Progenitor cell of endocrine pancreas (in vitro differentiated cells): ENCODE results near the gene ZNF407. TPM values are rescaled to one million over a fixed set of nuclear protein-coding genes. Genes with fewer than 3 reads are reported as not detected.

Experiments
- DNase-seq: peaks from one replicate; pipeline ENCODE4 v3.0.0; 2021; ENCODE audit warnings: low spot score; ENCODE audit not compliant: unreplicated experiment
- H3K27ac Mint-ChIP-seq: 2 replicates; pipeline ENCODE4 v1.8.0; 2021; ENCODE audit warnings: mild to moderate bottlenecking, moderate library complexity, mixed read lengths
- H3K27me3 Mint-ChIP-seq: 2 replicates; pipeline ENCODE4 v1.8.0; 2021; ENCODE audit warnings: mixed read lengths
- H3K36me3 Mint-ChIP-seq: 2 replicates; pipeline ENCODE4 v1.8.0; 2022; ENCODE audit warnings: mixed read lengths; ENCODE audit not compliant: insufficient read depth
- H3K4me1 Mint-ChIP-seq: 2 replicates; pipeline ENCODE4 v1.8.0; 2021; ENCODE audit warnings: low read depth, mixed read lengths
- H3K4me3 Mint-ChIP-seq: 2 replicates; pipeline ENCODE4 v1.8.0; 2021; ENCODE audit warnings: low read depth, mild to moderate bottlenecking, moderate library complexity, mixed read lengths
- H3K9me3 Mint-ChIP-seq: 2 replicates; pipeline ENCODE4 v1.8.0; 2021; ENCODE audit warnings: low read depth, mixed read lengths
- total RNA-seq: library from RNA; stranded (reverse); gene quantifications from 2 replicates; pipeline ENCODE4 v1.2.1, GENCODE V29; 2021
- TF ChIP-seq, protein P1 (sequence below): fragments of 200-600 bp; sonication (generic); IDR thresholded peaks from one replicate; pipeline ENCODE4 v1.5.0; 2021; ENCODE audit warnings: antibody characterized with exemption, mild to moderate bottlenecking; ENCODE audit not compliant: unreplicated experiment

The ZNF407 gene
- total RNA-seq, 1 donor from 2014 or later, result 18.1 TPM

- DNase-seq, result no peak
- Mint-ChIP-seq H3K36me3 (peaks cover 5% of the 10 kb centered on the region), H3K9me3 (no peaks in the 10 kb centered on the region), H3K27me3 (no peaks in the 10 kb centered on the region), H3K27ac (no peak overlapping the region), H3K4me3 (no peak overlapping the region), H3K4me1 (peaks cover 38% of the 10 kb centered on the region)
- TF ChIP-seq, protein P1, sequence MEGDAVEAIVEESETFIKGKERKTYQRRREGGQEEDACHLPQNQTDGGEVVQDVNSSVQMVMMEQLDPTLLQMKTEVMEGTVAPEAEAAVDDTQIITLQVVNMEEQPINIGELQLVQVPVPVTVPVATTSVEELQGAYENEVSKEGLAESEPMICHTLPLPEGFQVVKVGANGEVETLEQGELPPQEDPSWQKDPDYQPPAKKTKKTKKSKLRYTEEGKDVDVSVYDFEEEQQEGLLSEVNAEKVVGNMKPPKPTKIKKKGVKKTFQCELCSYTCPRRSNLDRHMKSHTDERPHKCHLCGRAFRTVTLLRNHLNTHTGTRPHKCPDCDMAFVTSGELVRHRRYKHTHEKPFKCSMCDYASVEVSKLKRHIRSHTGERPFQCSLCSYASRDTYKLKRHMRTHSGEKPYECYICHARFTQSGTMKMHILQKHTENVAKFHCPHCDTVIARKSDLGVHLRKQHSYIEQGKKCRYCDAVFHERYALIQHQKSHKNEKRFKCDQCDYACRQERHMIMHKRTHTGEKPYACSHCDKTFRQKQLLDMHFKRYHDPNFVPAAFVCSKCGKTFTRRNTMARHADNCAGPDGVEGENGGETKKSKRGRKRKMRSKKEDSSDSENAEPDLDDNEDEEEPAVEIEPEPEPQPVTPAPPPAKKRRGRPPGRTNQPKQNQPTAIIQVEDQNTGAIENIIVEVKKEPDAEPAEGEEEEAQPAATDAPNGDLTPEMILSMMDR, result no peak
These were observed 283.1 kb downstream of the ZNF407 start for GRCh38 chr18:74880706-74881278.

DNA sequence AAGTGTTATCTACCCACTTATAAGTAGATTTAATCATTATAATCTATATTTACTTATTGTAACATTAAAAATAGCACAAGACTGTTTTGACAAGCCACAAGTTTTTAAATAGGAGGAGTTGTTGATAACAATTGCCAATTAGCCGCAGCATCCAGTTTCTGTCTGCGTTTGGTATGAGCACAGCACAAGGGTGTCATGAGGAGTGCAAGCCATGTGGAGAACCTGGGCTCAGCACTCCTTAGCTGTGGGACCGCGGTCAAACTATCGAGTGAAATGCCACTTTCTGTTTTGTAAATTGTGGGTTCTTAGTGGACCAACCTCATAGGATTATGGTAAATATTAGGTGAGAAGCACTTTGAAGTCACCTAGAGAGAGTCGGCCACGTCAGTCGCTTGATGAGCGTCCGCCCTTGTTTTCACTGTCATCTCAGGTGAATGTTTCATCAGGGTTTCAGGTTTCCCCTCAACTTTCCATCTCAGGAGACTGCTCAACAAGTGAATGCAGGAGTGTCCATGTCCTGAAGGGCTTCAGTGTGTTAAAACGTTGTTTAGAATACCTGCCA, 294.5 kb downstream of the ZNF407 start:
- Mint-ChIP-seq H3K4me3 (no peak overlapping the region), H3K27me3 (no peaks in the 10 kb centered on the region), H3K9me3 (no peaks in the 10 kb centered on the region), H3K4me1 (peaks cover 17% of the 10 kb centered on the region), H3K27ac (no peak overlapping the region), H3K36me3 (peaks cover 7% of the 10 kb centered on the region)
- no peak for DNase-seq
- TF ChIP-seq, protein P1, result no peak

DNA sequence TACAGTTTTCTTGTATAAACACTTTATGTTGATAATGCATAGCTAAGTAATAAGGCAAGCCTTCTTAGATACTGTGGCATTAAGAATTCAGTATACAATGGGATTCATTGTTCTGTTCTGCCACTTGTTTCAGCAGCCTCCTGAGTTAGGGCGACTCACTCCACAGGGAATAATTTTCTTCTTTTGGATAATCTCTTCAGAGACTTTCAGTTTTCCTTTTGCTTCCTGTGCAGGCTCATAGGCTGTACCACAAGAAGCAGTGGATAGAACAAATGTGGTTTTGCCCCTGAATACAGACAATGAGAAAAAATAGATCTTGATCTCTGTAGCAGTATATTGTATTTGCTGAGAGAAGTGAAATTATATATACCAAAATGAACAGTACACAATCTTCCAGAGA, 298.0 kb downstream of the ZNF407 start:
- H3K4me1 Mint-ChIP-seq, result peaks cover 21% of the 10 kb centered on the region
- peaks cover 2% of the 10 kb centered on the region for H3K36me3 Mint-ChIP-seq
- H3K27ac Mint-ChIP-seq, result no peak overlapping the region
- DNase-seq, result no peak
- no peaks in the 10 kb centered on the region for H3K9me3 Mint-ChIP-seq
- H3K4me3 Mint-ChIP-seq, result no peak overlapping the region
- H3K27me3 Mint-ChIP-seq, result peaks cover 5% of the 10 kb centered on the region
- TF ChIP-seq, protein P1, result no peak

GRCh38 chr18:74896390-74896991, 298.8 kb downstream of the ZNF407 start:
- TF ChIP-seq, protein P1, result peak; percentile 74
- Mint-ChIP-seq H3K4me3 (no peak overlapping the region), H3K4me1 (peaks cover 21% of the 10 kb centered on the region), H3K27ac (peak overlapping the region; percentile 84), H3K27me3 (peaks cover 5% of the 10 kb centered on the region), H3K9me3 (no peaks in the 10 kb centered on the region), H3K36me3 (no peaks in the 10 kb centered on the region)
- no peak for DNase-seq

DNA sequence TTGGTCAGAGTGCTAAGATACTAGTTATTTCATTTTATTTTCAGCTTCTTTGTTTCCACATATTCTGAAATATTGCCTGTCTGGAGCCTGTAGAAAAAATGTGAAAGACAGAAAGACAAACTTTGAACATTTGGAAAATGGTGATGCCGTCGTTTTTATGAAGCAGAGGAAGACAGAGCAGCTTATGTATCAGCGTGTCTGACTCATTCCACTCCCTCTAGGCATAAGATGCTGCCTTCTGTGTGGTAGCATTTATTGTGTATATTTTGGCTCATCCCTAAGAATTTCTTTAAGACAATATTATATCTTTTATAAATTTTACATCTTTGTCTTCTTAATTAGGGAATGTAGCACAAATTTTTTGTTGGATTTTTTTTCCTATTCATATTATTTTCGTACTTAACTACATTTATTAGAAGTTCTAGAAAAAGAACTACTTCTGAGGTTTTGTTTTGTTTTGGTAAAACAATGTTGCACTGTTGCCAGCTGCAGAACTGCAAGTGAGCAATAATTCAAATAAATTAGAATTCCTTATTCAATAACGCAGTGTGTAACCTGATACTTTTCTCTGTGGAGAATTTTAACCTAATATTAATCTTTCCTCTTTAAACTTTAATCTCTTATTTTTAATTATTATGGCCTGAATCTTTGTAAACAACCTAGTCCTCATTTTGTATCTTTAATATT, 300.4 kb downstream of the ZNF407 start:
- H3K36me3 Mint-ChIP-seq, result no peaks in the 10 kb centered on the region
- H3K9me3 Mint-ChIP-seq, result no peaks in the 10 kb centered on the region
- H3K4me3 Mint-ChIP-seq, result no peak overlapping the region
- no peak for DNase-seq
- TF ChIP-seq, protein P1, result no peak
- H3K27me3 Mint-ChIP-seq, result peaks cover 5% of the 10 kb centered on the region
- H3K4me1 Mint-ChIP-seq, result peaks cover 19% of the 10 kb centered on the region
- no peak overlapping the region for H3K27ac Mint-ChIP-seq
